GM12878 (cell line): ENCODE results near the gene BRSK2.

Experiments used
- CHD4 ChIP-seq: fragments of 200-600 bp; sonication (generic); IDR thresholded peaks from 2 replicates; pipeline ENCODE4 v1.6.1; 2016; ENCODE audit warnings: mild to moderate bottlenecking
- CTCF ChIP-seq, 3 experiments: IDR thresholded peaks in 2 of 3; conservative IDR thresholded peaks in 1 of 3; 2 replicates each; pipeline ENCODE4 v1.5.1; 2011; ENCODE audit warnings: low read depth in 3 of 3, low read length in 3 of 3, mild to moderate bottlenecking in 3 of 3, control low read depth in 2 of 3, moderate library complexity in 2 of 3, inconsistent platforms in 1 of 3, mixed read lengths in 1 of 3; ENCODE audit not compliant: control insufficient read depth in 2 of 3, insufficient read depth in 1 of 3; ENCODE audit errors: extremely low read depth in 1 of 3
- EGR1 ChIP-seq, 2 experiments: IDR thresholded peaks; 1 replicate in 1 of 2; 2 replicates in 1 of 2; pipeline ENCODE4 v1.6.1; 2011 to 2012; ENCODE audit warnings: low read depth in 2 of 2, low read length in 2 of 2, borderline replicate concordance in 1 of 2, mild to moderate bottlenecking in 1 of 2, moderate library complexity in 1 of 2
- FOS ChIP-seq: IDR thresholded peaks from 3 replicates; pipeline ENCODE4 v1.6.1; 2011; ENCODE audit warnings: borderline replicate concordance; ENCODE audit not compliant: insufficient read length; ENCODE audit errors: extremely low read depth
- ZNF384 ChIP-seq: IDR thresholded peaks from 2 replicates; pipeline ENCODE4 v1.6.1; 2012; ENCODE audit warnings: low read depth, mild to moderate bottlenecking, low read length, improper control_type of control experiment, borderline replicate concordance

GRCh38 chr11:1389932-1390568, at the start of gene BRSK2:
- TF ChIP-seq EGR1 (IDR thresholded peaks at IDR 0.05; ENCODE audit: borderline replicate concordance in 1 of 2, low read depth in 2 of 2, low read length in 2 of 2) (no peak), ZNF384 (no peak), CHD4 (no peak), FOS (no peak), CTCF (IDR thresholded peaks at IDR 0.05 in 2 of 3, conservative IDR thresholded peaks at IDR 0.05 in 1 of 3; ENCODE audit: control insufficient read depth in 2 of 3, extremely low read depth in 1 of 3, insufficient read depth in 1 of 3, low read depth in 3 of 3, low read length in 3 of 3) (no peak)
